ENCODE results near the gene ANAPC16. TPM values are rescaled to one million over a fixed set of nuclear protein-coding genes. Genes with fewer than 3 reads are reported as not detected.
"Not testable (repeated sequence)": the region's sequence is repeated elsewhere in the genome, so short reads cannot be mapped to it uniquely, and the experiment has no call there.

ANAPC16 gene
- total RNA-seq, 1 donor from 2014 or later, result 76.6 TPM

GRCh38 chr10:72219235-72219814 lies 3.5 kb downstream of the ANAPC16 start:
- H3K4me3 ChIP-seq, result no peak overlapping the region
- H3K9me3 ChIP-seq, result no peaks in the 10 kb centered on the region
- H3K27me3 ChIP-seq, result no peaks in the 10 kb centered on the region
- intact Hi-C loops (cut with DNase I), result loop anchor here (5.0 to 10.0 kb wide), 3 partner anchors 33 to 165 kb away; no protein-coding TSS in a partner anchor
- peaks cover 0 to 18% of the 10 kb centered on the region in 2 donors for H3K36me3 ChIP-seq
- TF ChIP-seq CTCF (IDR thresholded peaks at IDR 0.05), result no peak
- TF ChIP-seq POLR2A (IDR thresholded peaks at IDR 0.05), result no peak
- TF ChIP-seq POLR2AphosphoS5 (IDR thresholded peaks at IDR 0.05; ENCODE audit: insufficient read depth in 1 of 2, low read depth in 1 of 2), result no peak
- H3K4me1 ChIP-seq, result peaks cover 50% of the 10 kb centered on the region
- DNase-seq (ENCODE audit: extremely low spot score in 2 of 2), result no peak
- H3K27ac ChIP-seq, result peak overlapping the region; percentile 49

- peaks cover 40% of the 10 kb centered on the region for H3K4me1 ChIP-seq
- intact Hi-C loops (cut with DNase I), result loop anchor here (10.0 kb wide), 1 partner anchor 54 kb away; the partner anchor contains the start of gene DDIT4
These were observed 4.8 kb downstream of the ANAPC16 start for GRCh38 chr10:72220637-72221036.

GRCh38 chr10:72221278-72221677 lies 5.5 kb downstream of the ANAPC16 start:
- no peak for DNase-seq (ENCODE audit: extremely low spot score in 2 of 2)
- TF ChIP-seq POLR2A (IDR thresholded peaks at IDR 0.05), result no peak
- no peak for TF ChIP-seq POLR2AphosphoS5 (IDR thresholded peaks at IDR 0.05; ENCODE audit: insufficient read depth in 1 of 2, low read depth in 1 of 2)
- no peak for TF ChIP-seq CTCF (IDR thresholded peaks at IDR 0.05)
- peaks cover 40% of the 10 kb centered on the region for H3K4me1 ChIP-seq
- H3K27me3 ChIP-seq, result no peaks in the 10 kb centered on the region
- no peak overlapping the region for H3K27ac ChIP-seq
- no peaks in the 10 kb centered on the region for H3K9me3 ChIP-seq
- intact Hi-C loops (cut with DNase I), result loop anchor here (10.0 kb wide), 1 partner anchor 54 kb away; the partner anchor contains the start of gene DDIT4
- H3K4me3 ChIP-seq, result no peak overlapping the region
- peaks cover 0 to 31% of the 10 kb centered on the region in 2 donors for H3K36me3 ChIP-seq

More at GRCh38 chr10:72220637-72221036, 4.8 kb downstream of the ANAPC16 start:
- no peaks in the 10 kb centered on the region for H3K9me3 ChIP-seq
- H3K27me3 ChIP-seq, result no peaks in the 10 kb centered on the region
- DNase-seq (ENCODE audit: extremely low spot score in 2 of 2), result no peak
- no peak overlapping the region for H3K4me3 ChIP-seq
- H3K36me3 ChIP-seq, result peaks cover 0 to 31% of the 10 kb centered on the region in 2 donors
- H3K27ac ChIP-seq, result no peak overlapping the region
- TF ChIP-seq CTCF (IDR thresholded peaks at IDR 0.05), result no peak
- TF ChIP-seq POLR2AphosphoS5 (IDR thresholded peaks at IDR 0.05; ENCODE audit: insufficient read depth in 1 of 2, low read depth in 1 of 2), result no peak
- no peak for TF ChIP-seq POLR2A (IDR thresholded peaks at IDR 0.05)

- intact Hi-C loops (cut with DNase I), result loop anchor here (10.0 kb wide), 1 partner anchor 51 kb away; the partner anchor contains the start of gene DDIT4
- peaks cover 19% of the 10 kb centered on the region for H3K4me1 ChIP-seq
- peaks cover 0 to 36% of the 10 kb centered on the region in 2 donors for H3K36me3 ChIP-seq
- no peak overlapping the region for H3K4me3 ChIP-seq
- H3K9me3 ChIP-seq, result no peaks in the 10 kb centered on the region
- TF ChIP-seq CTCF (IDR thresholded peaks at IDR 0.05) (no peak), POLR2A (IDR thresholded peaks at IDR 0.05) (no peak), POLR2AphosphoS5 (IDR thresholded peaks at IDR 0.05; ENCODE audit: insufficient read depth in 1 of 2, low read depth in 1 of 2) (no peak)
- H3K27me3 ChIP-seq, result no peaks in the 10 kb centered on the region
- no peak for DNase-seq (ENCODE audit: extremely low spot score in 2 of 2)
- peak overlapping the region; percentile 71 for H3K27ac ChIP-seq
These were observed 7.9 kb downstream of the ANAPC16 start for GRCh38 chr10:72223743-72224101.

GRCh38 chr10:72224191-72224590 lies 8.4 kb downstream of the ANAPC16 start:
- Histone ChIP-seq H3K4me1 (peaks cover 17% of the 10 kb centered on the region), H3K27ac (peak overlapping the region; percentile 71), H3K36me3 (peaks cover 0 to 36% of the 10 kb centered on the region in 2 donors)
- H3K27me3 ChIP-seq; H3K4me3 ChIP-seq; H3K9me3 ChIP-seq; DNase-seq (ENCODE audit: extremely low spot score in 2 of 2): not testable (repeated sequence)
- intact Hi-C loops (cut with DNase I), result loop anchor here (10.0 kb wide), 1 partner anchor 51 kb away; the partner anchor contains the start of gene DDIT4
